Tibial artery (tissue), 4 donors: ENCODE data around the gene MAFF.
"Not testable (repeated sequence)": the region's sequence is repeated elsewhere in the genome, so short reads cannot be mapped to it uniquely, and the experiment has no call there.

ENCODE experiments used
- DNase-seq, 2 donors: peaks; one replicate each; pipeline ENCODE4 v3.0.0-alpha.2; 2019
- H3K27ac ChIP-seq, 2 donors: fragments of 200-600 bp; sonication (generic) in 1 of 2; 1 replicate in 1 of 2; 2 replicates in 1 of 2; pipeline ENCODE4 v1.5.1; 2018 to 2019; ENCODE audit warnings: mild to moderate bottlenecking in 1 of 2
- H3K27me3 ChIP-seq, 2 donors: fragments of 200-600 bp; sonication (generic) in 1 of 2; one replicate each; pipeline versions ENCODE4 v1.5.1 to v1.6.0; 2016 to 2019
- H3K36me3 ChIP-seq, 3 donors: fragments of 200-600 bp; sonication (generic) in 2 of 3; one replicate each; pipeline ENCODE4 v1.5.1; 2016 to 2019; ENCODE audit warnings: mild to moderate bottlenecking in 2 of 3
- H3K4me1 ChIP-seq, 4 donors: fragments of 200-600 bp; sonication (generic) in 2 of 4; 1 replicate in 3 of 4; 2 replicates in 1 of 4; pipeline ENCODE4 v1.5.1; 2016 to 2019
- H3K4me3 ChIP-seq, 2 donors: fragments of 200-600 bp; sonication (generic) in 1 of 2; 1 replicate in 1 of 2; 2 replicates in 1 of 2; pipeline ENCODE4 v1.5.1; 2018 to 2019; ENCODE audit warnings: mild to moderate bottlenecking in 2 of 2
- H3K9me3 ChIP-seq, 3 donors: fragments of 200-600 bp; sonication (generic) in 1 of 3; one replicate each; pipeline ENCODE4 v1.5.1; 2016 to 2019
- CTCF ChIP-seq, 2 experiments: fragments of 200-600 bp in 1 of 2; fragments of 450-650 bp in 1 of 2; IDR thresholded peaks; one replicate each; pipeline ENCODE4 v1.5.1; 2017 to 2019; ENCODE audit warnings: antibody characterized with exemption in 2 of 2, mild to moderate bottlenecking in 1 of 2, moderate library complexity in 1 of 2
- intact Hi-C: fragments of 100-400 bp; cut with DNase I; formaldehyde crosslinking; loops from one replicate; pipeline ENCODE4 v1.15.0; 2023; ENCODE audit warnings: low total_unique reads

The MAFF gene

GRCh38 chr22:38201711-38202436 is at the start of gene MAFF:
MAFF (plus strand) TSS chr22:38201994; CDS start chr22:38213854, 11,860 bp downstream.
- no peaks in the 10 kb centered on the region for H3K36me3 ChIP-seq
- peaks cover 8 to 37% (median 30%) of the 10 kb centered on the region in 4 donors for H3K4me1 ChIP-seq
- no peaks in the 10 kb centered on the region for H3K9me3 ChIP-seq
- peak; percentile 95 to 98 for DNase-seq
- no peak for TF ChIP-seq CTCF (IDR thresholded peaks at IDR 0.05)
- H3K27me3 ChIP-seq: no peaks in the 10 kb centered on the region
- H3K27ac ChIP-seq: peak within 1 kb of the TSS; percentile 96 to 100
- intact Hi-C loops: loop anchor here (5.0 to 10.0 kb wide), 2 partner anchors 45 to 113 kb away; partner anchors contain the start of gene CSNK1E
- H3K4me3 ChIP-seq: peak within 1 kb of the TSS; percentile 66 to 96

- Histone ChIP-seq H3K27me3 (no peaks in the 10 kb centered on the region), H3K9me3 (no peaks in the 10 kb centered on the region), H3K27ac (no peak overlapping the region), H3K36me3 (no peaks in the 10 kb centered on the region), H3K4me1 (no peaks in the 10 kb centered on the region), H3K4me3 (no peak overlapping the region)
- intact Hi-C loops: no loop called here
- DNase-seq: peak in 1 of 2 donors; percentile 49
- no peak for TF ChIP-seq CTCF (IDR thresholded peaks at IDR 0.05)
These were observed 47.8 kb upstream of the MAFF start for GRCh38 chr22:38153821-38154562.

- H3K9me3 ChIP-seq, DNase-seq, H3K27ac ChIP-seq, H3K4me3 ChIP-seq, H3K27me3 ChIP-seq, H3K4me1 ChIP-seq, intact Hi-C loops, H3K36me3 ChIP-seq: not testable (repeated sequence)
These were observed 47.3 kb upstream of the MAFF start for GRCh38 chr22:38154563-38154915.

- no peak for TF ChIP-seq CTCF (IDR thresholded peaks at IDR 0.05)
- Histone ChIP-seq H3K27ac (no peak overlapping the region), H3K27me3 (no peaks in the 10 kb centered on the region), H3K36me3 (no peaks in the 10 kb centered on the region), H3K4me1 (no peaks in the 10 kb centered on the region), H3K9me3 (no peaks in the 10 kb centered on the region), H3K4me3 (no peak overlapping the region)
- intact Hi-C loops: no loop called here
- DNase-seq: no peak
These were observed 46.1 kb upstream of the MAFF start for GRCh38 chr22:38155703-38156102.

GRCh38 chr22:38162881-38163843 is 38.6 kb upstream of the MAFF start:
- Histone ChIP-seq H3K27ac (no peak overlapping the region), H3K27me3 (no peaks in the 10 kb centered on the region), H3K4me1 (peaks cover 0 to 6% (median 2%) of the 10 kb centered on the region in 4 donors), H3K4me3 (no peak overlapping the region), H3K9me3 (no peaks in the 10 kb centered on the region), H3K36me3 (peaks cover 0 to 22% (median 8%) of the 10 kb centered on the region in 3 donors)
- intact Hi-C loops: no loop called here
- TF ChIP-seq CTCF (IDR thresholded peaks at IDR 0.05): no peak
- peak in 1 of 2 donors; percentile 48 for DNase-seq
